ENCODE results near the gene SPPL3.

SPPL3 gene

GRCh38 chr12:120719072-120719471 lies 185.1 kb downstream of the SPPL3 start:
- DNase-seq (ENCODE audit: low spot score) = no peak
- no peak overlapping the region for H3K27ac ChIP-seq
- ChIA-PET POLR2A (ENCODE audit: low non-redundant PET) (no interaction called here), CTCF (interaction anchor here (0.6 kb wide), 1 partner anchor 16 kb away, joined by 3 read pairs; no protein-coding TSS in a partner anchor)
- no peak for TF ChIP-seq CTCF (conservative IDR thresholded peaks at IDR 0.05; ENCODE audit: low read depth)

GRCh38 chr12:120718055-120718454 lies 186.1 kb downstream of the SPPL3 start:
- ChIA-PET CTCF (no interaction called here), POLR2A (ENCODE audit: low non-redundant PET) (no interaction called here)
- no peak overlapping the region for H3K27ac ChIP-seq
- no peak for DNase-seq (ENCODE audit: low spot score)
- no peak for TF ChIP-seq CTCF (conservative IDR thresholded peaks at IDR 0.05; ENCODE audit: low read depth)

- no peak overlapping the region for H3K27ac ChIP-seq
- ChIA-PET POLR2A (ENCODE audit: low non-redundant PET) (no interaction called here), CTCF (interaction anchor here (0.6 to 1.0 kb wide), 2 partner anchors 26 to 67 kb away, joined by 3 read pairs; no protein-coding TSS in a partner anchor)
- DNase-seq (ENCODE audit: low spot score) = peak; percentile 69
- peak; percentile 84 for TF ChIP-seq CTCF (conservative IDR thresholded peaks at IDR 0.05; ENCODE audit: low read depth)
Observed at GRCh38 chr12:120713861-120714482, 190.2 kb downstream of the SPPL3 start.

GRCh38 chr12:120712610-120713009 lies 191.5 kb downstream of the SPPL3 start:
- no peak for TF ChIP-seq CTCF (conservative IDR thresholded peaks at IDR 0.05; ENCODE audit: low read depth)
- CTCF ChIA-PET = interaction anchor here (0.6 kb wide), 1 partner anchor 1401 kb away, joined by 5 read pairs; no protein-coding TSS in a partner anchor
- no peak for DNase-seq (ENCODE audit: low spot score)
- no peak overlapping the region for H3K27ac ChIP-seq
- POLR2A ChIA-PET (ENCODE audit: low non-redundant PET) = no interaction called here

Data from RWPE1 (cell line).